Measurements from ENCODE around the gene SASH1. TPM values are rescaled to one million over a fixed set of nuclear protein-coding genes. Genes with fewer than 3 reads are reported as not detected.

The SASH1 gene
- total RNA-seq, 2 donors from 2014 or later = 21.0 to 49.8 TPM

- H3K27ac ChIP-seq = no peak overlapping the region
- peaks cover 6% of the 10 kb centered on the region for H3K4me1 ChIP-seq
- H3K27me3 ChIP-seq = no peaks in the 10 kb centered on the region
- no peaks in the 10 kb centered on the region for H3K9me3 ChIP-seq
- no peak overlapping the region for H3K4me3 ChIP-seq
- no peak for TF ChIP-seq POLR2A (IDR thresholded peaks at IDR 0.05)
- TF ChIP-seq, protein P1, sequence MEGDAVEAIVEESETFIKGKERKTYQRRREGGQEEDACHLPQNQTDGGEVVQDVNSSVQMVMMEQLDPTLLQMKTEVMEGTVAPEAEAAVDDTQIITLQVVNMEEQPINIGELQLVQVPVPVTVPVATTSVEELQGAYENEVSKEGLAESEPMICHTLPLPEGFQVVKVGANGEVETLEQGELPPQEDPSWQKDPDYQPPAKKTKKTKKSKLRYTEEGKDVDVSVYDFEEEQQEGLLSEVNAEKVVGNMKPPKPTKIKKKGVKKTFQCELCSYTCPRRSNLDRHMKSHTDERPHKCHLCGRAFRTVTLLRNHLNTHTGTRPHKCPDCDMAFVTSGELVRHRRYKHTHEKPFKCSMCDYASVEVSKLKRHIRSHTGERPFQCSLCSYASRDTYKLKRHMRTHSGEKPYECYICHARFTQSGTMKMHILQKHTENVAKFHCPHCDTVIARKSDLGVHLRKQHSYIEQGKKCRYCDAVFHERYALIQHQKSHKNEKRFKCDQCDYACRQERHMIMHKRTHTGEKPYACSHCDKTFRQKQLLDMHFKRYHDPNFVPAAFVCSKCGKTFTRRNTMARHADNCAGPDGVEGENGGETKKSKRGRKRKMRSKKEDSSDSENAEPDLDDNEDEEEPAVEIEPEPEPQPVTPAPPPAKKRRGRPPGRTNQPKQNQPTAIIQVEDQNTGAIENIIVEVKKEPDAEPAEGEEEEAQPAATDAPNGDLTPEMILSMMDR (IDR thresholded peaks at IDR 0.05) = no peak
- ATAC-seq = no peak
- intact Hi-C loops (cut with DNase I) = no loop called here
- H3K36me3 ChIP-seq (replicated peaks in 1 of 2; ENCODE audit: insufficient read depth in 1 of 2, low read depth in 2 of 2) = no peaks in the 10 kb centered on the region
- WGBS, 2 donors = 68 to 83% methylated on average over 2 of the region's 2 CpGs
- no peak for DNase-seq
Measured at GRCh38 chr6:148461986-148462577, 119.4 kb downstream of the SASH1 start.

GRCh38 chr6:148463671-148464070 is 121.0 kb downstream of the SASH1 start:
- H3K4me1 ChIP-seq = peaks cover 6% of the 10 kb centered on the region
- intact Hi-C loops (cut with DNase I) = no loop called here
- no peak overlapping the region for H3K27ac ChIP-seq
- DNase-seq (no peak), ATAC-seq (no peak)
- H3K9me3 ChIP-seq = no peaks in the 10 kb centered on the region
- WGBS, 2 donors = 75 to 87% methylated on average over 2 of the region's 2 CpGs
- no peak overlapping the region for H3K4me3 ChIP-seq
- no peaks in the 10 kb centered on the region for H3K36me3 ChIP-seq (replicated peaks in 1 of 2; ENCODE audit: insufficient read depth in 1 of 2, low read depth in 2 of 2)
- TF ChIP-seq POLR2A (IDR thresholded peaks at IDR 0.05) = no peak
- H3K27me3 ChIP-seq = no peaks in the 10 kb centered on the region

- WGBS, 2 donors = 38% methylated on average over 5 of the region's 5 CpGs
- Histone ChIP-seq H3K9me3 (no peaks in the 10 kb centered on the region), H3K27ac (no peak overlapping the region), H3K4me1 (peaks cover 6% of the 10 kb centered on the region), H3K27me3 (no peaks in the 10 kb centered on the region), H3K4me3 (no peak overlapping the region), H3K36me3 (replicated peaks in 1 of 2; ENCODE audit: insufficient read depth in 1 of 2, low read depth in 2 of 2) (no peaks in the 10 kb centered on the region)
- intact Hi-C loops (cut with DNase I) = loop anchor here (5.0 kb wide), 1 partner anchor 287 kb away; no protein-coding TSS in a partner anchor
- ATAC-seq (peak; percentile 81), DNase-seq (peak; percentile 60 to 73 (median 63))
- TF ChIP-seq, protein P1 (IDR thresholded peaks at IDR 0.05) = peak; percentile 48 to 97 (median 88)
- TF ChIP-seq POLR2A (IDR thresholded peaks at IDR 0.05) = no peak
Measured at GRCh38 chr6:148464319-148465010, 121.8 kb downstream of the SASH1 start.

GRCh38 chr6:148465011-148465335 is 122.3 kb downstream of the SASH1 start:
- intact Hi-C loops (cut with DNase I) = loop anchor here (5.0 kb wide), 1 partner anchor 288 kb away; no protein-coding TSS in a partner anchor
- no peak for ATAC-seq
- no peak for DNase-seq
- Histone ChIP-seq H3K27me3 (no peaks in the 10 kb centered on the region), H3K4me1 (peaks cover 6% of the 10 kb centered on the region), H3K9me3 (no peaks in the 10 kb centered on the region), H3K27ac (no peak overlapping the region), H3K36me3 (replicated peaks in 1 of 2; ENCODE audit: insufficient read depth in 1 of 2, low read depth in 2 of 2) (no peaks in the 10 kb centered on the region), H3K4me3 (no peak overlapping the region)
- WGBS, 2 donors = 66 to 71% methylated on average over 5 of the region's 5 CpGs
- TF ChIP-seq POLR2A (IDR thresholded peaks at IDR 0.05) = no peak
- TF ChIP-seq, protein P1 (IDR thresholded peaks at IDR 0.05) = no peak

DNA sequence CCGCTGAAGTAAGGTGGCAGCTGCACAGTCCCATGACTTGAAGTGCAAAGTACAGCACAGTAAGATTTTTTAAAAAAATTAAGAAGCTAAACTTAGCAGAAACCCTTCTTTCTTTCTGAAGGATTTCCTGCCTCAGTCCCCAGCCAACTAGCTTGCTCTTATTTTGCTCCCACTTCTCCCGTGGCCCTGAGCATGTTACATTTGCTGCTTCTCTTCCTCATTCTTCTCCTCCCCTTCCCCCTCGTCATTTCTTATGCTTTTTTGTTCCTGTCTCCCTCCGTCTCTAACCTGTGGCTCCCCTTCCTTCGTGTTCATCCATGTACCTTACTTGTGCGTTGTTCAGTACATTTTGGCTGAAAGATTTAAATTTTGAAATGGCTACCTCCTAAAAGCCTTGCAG is 123.0 kb downstream of the SASH1 start:
- Histone ChIP-seq H3K36me3 (replicated peaks in 1 of 2; ENCODE audit: insufficient read depth in 1 of 2, low read depth in 2 of 2) (no peaks in the 10 kb centered on the region), H3K4me3 (no peak overlapping the region), H3K9me3 (no peaks in the 10 kb centered on the region), H3K27me3 (no peaks in the 10 kb centered on the region), H3K27ac (peak overlapping the region in 3 of 4 donors; percentile 1 to 28 (median 6)), H3K4me1 (peaks cover 6% of the 10 kb centered on the region)
- WGBS, 2 donors = 45 to 53% methylated on average over 6 of the region's 6 CpGs
- TF ChIP-seq, protein P1 (IDR thresholded peaks at IDR 0.05) = no peak
- TF ChIP-seq POLR2A (IDR thresholded peaks at IDR 0.05) = no peak
- DNase-seq (no peak), ATAC-seq (peak; percentile 22)
- intact Hi-C loops (cut with DNase I) = loop anchor here (5.0 kb wide), 1 partner anchor 288 kb away; no protein-coding TSS in a partner anchor

Data from body of pancreas (tissue), 4 donors.